RKO (cell line): ENCODE results near the gene NET1.

ENCODE experiments used
- DNase-seq: peaks from one replicate; pipeline ENCODE4 v3.0.0-alpha.2; 2016; ENCODE audit warnings: low spot score

NET1 gene

DNA sequence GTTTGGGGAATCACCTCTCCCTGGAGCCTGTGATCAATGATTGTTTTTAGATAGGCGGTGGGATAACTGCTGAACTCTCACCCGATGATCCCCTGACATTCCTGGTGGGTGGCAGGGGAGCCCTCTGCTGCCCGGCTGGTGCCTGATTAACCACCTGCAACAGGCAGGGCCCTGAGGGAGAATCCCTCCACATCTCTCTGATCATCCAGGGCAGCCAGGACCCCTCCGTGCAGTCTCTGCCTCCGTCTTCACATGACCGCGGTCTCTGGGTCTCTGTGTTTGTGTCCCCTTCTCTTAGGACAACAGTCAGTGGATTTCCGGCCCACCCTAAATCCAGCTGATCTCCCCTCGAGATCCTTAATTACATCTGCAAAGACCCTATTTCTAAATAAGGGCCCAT is 69.7 kb downstream of the NET1 start:
- no peak for DNase-seq

DNA sequence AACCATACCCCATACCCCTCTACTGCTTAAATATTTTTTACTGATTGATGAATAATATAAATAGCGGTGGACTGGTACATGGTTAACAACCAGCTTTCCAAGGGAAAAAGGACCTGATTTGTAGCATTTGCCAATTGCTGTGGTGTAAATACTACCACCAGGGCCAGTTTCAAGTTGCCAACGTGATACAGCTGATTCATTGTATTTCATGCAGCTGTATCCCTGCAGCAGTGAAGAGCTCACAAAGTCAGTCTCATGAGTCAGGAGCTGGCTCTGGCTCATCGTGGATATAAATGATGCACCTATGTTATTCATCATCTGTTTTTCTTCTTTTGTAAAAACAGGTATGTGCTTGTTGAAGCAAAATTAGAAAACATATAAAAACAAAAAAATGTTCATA is 71.8 kb downstream of the NET1 start:
- DNase-seq, result peak; percentile 75

DNA sequence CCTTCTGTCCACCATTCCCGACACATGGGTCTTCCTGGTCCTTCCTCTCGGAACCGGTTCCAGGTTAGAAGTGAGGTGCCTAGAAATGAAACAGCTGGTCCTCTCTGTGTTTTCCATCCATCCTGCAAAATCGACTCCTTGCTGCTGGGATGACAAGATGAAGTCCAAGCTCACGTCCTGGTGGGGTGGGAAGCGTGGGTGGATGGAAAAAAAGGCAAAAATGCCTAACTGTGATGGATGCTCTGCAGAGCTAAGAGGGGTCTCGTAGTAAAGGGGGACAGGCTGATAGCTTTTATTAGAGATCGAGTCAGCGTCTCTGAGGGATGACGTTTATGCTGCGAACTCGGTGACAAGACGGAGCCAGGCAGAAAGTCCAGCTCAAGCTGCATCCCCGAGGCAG is 72.9 kb downstream of the NET1 start:
- no peak for DNase-seq

DNA sequence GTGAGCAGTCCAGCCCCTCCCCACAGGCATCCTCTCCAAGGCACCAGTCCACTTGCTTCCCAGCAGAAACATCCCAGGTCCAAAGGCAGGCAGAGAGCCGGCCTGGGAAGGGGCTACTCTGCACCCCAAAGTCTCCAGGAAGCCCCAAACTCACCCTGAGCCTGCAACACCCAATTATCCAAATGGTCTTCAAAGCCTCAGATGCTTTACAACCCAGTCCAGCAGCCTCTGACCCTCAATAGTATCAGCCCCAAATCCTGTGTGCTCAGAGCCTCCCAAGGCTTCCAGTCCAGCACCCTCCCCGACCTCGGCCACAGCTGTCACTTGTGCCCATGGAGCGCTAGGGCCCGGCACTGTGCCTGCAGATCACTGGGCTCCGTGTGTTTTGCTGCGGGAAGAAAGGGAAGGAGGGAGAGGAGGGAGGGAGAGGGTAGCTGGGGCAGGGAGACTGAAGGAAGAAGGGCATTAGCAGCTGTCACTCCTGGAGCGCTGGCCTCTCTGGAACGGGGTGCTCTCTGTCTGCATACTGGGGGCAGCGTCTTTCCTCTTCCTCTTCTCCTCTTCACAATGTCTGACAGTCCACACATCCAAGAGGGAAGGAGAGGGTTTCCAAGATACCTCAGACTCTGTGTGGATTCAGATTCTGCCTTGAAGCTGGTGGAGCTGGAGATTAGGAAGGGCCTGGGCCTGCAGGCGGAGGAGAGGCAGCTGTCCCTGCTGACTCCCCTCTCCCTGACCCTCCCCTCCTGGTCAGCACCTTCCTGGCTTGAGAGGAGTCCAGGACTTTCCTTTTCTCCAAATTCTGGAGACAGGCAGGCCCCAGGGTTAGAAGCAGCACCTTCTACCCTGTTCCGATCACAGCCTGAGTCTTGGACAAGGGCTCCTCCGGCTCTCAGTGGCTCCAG is 73.8 kb downstream of the NET1 start:
- DNase-seq, result no peak

DNA sequence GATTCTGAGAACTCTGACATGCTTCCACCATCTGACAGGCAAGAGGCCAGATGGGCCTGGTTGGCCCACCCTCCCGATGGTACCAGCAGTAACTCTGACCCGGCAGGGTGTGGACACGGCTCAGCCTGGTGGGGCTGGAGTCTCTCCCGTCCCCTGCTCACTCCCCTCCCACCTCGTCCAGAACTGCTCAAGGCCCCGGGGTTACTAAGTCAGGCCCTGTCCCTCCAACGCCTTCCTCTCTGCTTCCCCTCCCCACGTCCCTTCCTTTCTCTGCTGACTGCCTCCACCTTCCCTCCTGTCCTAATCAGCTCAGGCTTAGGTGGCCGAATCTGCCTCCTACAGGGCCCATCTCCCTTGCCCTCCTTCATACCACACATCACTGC is 74.5 kb downstream of the NET1 start:
- no peak for DNase-seq

DNA sequence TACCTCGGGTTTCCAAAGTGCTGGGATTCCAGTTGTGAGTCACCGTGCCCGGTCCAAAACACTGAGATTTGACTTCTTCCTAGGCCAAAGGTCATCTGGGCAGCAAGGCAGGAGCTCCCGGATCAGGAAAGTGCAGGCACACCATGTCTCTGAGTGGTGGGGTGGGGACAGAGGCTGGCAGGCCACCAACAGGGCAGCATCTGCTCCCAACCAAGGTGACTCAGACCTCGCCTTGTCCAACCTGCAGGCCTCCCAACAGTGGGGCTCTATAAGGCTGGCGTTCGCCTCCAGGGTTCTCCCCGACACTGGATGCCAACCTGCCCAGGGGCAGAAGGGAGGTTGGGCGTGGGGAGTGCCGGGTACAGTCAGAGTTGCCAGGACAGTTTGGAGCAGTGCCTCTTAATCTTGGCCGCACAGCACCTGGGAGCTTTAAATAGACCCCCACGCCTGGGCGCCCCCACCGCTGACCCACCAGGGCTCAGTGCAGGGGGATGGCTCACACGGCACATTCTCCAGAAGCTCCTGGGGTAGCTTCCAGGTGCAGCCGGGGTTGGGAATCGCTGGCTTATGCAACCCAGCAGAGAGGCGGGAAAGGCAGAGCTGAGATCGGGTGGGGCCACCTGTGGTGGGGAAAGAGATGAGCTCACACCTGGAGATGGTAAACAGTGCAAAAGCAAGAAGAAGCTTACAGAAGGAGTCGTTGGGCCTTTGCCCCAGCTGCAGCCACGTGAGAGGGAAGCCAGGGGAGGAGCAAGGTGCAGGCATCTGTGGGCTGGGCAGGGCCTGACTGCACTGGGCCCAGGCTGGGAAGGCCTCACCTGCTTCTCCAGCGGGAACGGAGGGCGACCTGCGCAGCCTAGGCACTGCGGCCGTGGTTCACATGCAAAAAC is 76.2 kb downstream of the NET1 start:
- no peak for DNase-seq

DNA sequence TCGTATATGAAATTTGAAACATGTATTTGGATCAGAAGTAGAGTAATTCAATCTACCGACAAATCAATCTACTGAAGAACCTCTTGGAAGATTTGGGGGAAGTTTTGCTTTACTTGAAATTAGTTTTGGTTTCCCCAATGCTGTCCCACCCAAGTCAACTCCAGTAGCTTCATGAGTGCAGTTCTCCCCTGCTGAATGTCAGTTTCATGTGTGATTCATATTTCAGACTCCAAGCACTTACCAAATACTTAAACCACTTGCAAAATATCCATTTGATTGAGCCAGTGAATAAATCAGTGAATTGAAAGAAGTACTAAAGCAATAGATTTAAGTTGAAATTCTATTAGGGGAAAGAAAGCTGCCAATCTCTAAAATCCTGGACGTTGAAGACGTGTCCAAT is 77.7 kb downstream of the NET1 start:
- DNase-seq, result no peak

DNA sequence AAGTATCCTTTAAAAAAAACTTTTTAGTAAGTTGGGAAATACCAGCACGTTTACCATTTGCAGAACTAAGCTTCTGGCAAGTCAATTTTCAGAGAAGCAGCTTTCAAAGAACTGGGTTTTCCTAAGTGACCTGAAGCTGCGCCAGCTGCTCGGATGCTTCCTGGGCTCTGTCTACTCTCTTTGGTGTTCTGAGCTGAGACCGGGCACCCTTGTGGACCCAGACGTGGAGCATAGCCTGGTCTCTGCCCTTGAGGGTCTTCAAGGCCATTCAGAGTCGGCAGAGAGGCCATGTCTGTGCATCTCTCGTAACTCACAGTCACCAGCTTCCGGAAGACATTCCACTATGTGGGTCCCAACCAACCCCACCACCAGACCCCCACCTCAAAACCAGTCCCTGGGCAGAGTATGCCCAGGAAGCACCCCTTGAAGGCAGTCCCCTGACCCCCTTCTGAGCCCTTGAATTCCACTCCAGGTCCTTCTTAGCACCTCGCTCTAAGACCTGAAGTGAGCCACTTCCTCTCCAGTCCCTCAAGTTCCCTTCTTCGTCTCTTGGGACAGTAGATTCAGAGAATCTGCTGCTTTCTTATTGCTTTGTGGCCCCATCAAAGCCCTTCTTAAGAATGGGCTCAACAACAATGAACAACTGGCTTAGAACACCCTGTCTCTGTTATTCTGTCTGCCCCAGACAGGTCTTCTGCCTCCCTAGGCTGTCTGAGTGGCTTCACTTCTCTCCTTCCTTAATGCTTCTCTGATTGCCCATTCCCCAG is 78.5 kb downstream of the NET1 start:
- DNase-seq, result no peak

DNA sequence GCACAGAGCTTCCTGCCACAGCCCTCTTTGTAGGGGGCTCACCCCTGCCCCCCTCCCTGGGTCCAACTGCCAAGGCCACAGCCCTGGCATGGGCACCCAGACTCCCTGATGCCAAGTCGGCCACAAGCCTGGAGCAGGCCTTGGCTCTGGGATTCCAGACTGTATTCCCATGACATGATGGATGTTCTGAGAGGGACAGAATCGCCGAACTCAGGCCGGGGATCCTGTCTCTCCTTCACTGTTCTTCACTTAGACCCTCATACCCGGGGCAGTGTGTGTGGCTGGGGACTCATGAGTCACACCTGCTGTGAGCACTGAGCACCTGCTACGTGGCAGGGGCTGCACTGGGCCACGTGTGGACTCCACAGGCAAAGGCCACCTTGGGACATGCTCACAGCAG is 79.1 kb downstream of the NET1 start:
- DNase-seq, result no peak

DNA sequence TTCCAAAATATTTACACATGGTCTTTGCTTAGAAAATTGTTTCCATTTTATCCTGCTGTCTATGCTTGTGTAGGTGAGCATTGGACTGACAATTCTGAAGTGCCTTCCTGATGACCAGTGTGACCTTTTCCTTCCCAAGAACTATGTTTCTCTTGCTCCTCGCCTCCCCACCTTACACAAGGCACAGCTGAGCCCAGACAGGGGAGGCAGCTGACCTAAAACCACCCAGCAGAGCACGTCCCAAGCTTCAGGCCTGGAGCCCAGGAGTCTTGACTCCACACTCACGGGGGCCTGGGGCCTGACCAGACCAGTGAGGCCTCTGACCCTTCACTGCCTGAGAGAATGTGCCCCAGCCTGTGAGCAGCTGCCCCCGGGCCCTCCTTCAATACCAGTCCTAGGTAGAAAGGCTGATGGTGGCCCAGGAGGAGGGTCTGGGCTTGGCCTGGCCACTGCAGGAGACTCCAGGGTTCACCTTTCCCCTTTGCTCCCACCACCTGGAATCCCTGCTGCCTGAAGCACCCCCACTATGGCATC is 80.0 kb downstream of the NET1 start:
- no peak for DNase-seq

DNA sequence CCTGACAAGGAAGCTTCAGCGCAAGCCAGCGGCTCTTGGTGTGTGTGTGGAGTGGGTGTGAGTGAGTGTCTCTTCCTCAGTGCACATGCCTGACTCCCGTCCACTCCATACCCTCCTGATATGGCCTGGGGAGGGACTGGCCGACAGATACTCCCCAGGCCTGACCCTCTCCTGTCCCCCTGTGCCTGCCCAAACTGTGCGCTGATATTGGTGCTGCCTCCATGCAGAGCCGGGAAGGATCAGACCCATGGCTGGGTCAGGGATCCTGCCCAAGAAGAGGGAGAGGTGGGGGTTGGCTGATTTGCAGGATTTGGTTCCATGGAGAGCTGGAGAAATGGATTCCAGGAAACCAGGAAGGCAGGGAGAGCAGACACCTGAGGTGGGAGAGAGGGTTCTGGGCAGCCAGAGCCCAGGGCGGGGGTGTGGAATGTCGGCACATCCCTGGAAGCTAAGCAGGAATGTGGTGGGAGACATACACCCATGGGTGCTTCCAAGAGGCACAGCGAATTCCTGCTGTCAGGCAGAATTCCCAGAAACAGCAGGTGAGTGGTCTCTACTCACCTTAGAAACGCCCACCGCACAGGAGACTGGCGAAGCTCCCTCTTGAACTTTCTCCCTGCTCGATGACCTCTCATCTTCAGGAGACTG is 80.7 kb downstream of the NET1 start:
- no peak for DNase-seq

DNA sequence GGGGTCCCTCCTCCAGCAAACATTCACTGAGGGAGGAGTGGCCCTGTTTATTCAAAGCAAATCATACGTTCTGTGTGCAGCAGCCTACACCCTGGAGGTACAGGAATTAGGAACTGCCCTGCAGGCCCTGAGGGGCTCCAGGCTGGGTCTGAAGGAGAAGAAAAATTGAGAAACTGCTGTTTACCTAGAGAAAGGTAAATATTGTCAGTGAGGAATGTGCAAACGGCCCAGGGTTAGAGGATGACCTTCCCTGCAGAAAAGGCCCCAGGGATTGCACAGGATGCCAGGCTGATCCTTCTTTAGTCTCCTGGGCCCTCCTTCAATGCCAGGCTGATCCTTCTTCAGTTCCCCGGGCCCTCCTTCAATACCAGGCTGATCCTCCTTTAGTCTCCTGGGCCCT is 81.3 kb downstream of the NET1 start:
- no peak for DNase-seq

DNA sequence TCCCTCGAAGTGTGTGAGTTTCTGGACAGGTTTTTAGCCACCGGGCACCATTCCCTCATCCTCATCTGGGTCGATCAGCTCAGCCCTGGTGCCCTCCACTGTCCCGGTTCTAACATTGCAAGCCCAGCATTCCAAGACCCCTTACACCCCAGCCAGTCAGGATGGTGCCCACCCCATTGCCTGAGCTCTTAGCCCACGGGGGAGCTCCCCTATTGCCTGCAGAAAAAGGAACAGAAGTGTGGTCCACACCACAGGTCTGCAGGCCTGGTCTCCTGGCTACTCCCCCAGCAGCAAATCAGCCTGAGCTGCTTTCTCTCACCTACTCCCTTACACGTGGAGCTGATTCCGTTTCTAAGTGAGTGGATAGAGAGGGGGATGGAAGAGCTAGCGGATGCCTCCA is 82.3 kb downstream of the NET1 start:
- no peak for DNase-seq

DNA sequence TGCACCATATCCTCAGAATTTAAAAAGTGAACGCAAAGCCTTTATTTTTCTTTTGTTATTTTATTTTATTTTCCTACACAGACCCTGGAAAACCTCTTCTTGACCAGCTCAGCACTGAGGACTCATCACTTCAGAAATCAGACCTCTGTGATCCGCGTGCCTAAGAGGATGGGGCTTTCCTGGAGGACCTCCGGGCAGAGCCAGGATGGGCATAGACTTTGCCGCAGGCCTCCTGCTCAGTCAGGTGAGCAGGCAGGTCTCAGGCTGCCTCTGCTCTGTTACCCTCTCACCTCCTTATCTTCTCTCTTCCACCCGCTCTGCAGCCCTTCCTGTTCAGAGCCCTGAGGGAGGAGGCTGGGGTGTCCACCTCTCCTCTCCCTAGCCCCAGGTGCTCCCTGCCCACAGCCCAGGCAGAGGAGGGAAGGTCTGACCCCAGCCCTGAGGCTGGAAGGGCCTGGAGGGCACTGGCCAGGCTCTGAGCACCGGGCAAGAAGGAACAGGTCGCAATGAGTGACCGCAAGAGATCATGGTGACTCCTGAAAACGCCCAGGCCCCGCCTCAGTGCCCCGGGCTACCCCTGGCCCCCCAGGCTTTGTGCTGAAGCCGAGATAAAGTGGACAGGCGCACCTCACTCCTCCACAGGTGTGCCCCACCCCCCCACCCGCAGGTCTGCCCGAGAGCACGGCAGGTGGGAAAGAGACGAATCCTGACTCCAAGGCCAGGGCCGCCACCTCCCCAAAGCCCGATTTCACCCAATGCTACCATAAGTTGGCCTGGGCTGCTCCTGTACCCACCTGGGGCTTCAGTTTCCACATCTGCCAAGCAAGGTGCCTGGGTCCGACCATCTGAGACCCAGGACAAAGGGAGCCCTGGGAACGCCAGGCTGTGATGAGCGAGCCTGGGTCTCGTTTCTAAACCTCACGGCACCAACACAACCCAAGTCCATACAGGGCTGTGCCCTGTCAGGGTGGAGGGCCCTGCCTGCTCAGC is 84.2 kb downstream of the NET1 start:
- DNase-seq, result no peak

DNA sequence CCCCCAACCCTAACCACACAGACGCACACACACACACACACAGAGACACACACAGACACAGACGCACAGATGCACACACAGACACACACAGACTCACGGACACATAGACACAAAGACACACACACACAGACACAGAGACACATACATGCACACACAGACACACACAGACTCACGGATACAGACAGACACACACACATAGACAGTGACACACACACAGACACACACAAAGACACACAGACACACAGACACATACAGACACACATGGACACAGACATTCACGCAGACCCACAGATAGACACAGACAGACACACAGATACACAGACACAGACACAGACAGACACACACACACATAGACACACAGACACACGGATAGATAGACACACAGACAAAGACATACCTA is 84.9 kb downstream of the NET1 start:
- DNase-seq, result no peak

DNA sequence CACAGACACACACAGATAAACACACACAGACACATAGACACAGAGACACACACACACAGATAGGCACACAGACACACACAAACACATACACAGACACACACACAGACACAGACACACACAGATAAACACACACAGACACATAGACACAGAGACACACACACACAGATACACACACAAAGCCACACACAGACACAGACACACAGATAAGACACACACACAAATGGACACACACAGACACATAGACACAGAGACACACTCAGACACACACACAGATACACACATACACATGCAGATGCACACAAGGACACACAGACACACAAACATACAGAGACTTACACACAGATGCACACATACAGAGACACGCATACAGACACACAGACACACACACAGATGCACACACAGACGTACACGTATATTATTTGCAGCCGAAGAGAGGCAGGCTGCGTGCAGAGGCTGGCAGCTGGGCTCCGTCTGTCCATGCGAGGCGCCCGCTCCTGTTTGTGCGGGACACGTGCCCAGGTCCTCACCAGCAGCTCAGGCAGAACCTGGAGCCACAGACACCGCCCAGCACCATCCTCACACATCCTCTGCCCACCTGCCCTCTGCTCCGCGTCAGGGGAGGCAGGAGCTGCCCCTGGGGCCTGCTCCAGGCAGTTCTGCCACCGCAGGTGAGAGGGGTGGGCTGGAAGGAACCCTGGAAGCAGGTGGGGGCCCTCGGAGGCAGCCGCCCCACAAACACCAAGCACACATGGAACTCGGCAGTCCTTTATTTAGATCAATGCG is 85.8 kb downstream of the NET1 start:
- no peak for DNase-seq

DNA sequence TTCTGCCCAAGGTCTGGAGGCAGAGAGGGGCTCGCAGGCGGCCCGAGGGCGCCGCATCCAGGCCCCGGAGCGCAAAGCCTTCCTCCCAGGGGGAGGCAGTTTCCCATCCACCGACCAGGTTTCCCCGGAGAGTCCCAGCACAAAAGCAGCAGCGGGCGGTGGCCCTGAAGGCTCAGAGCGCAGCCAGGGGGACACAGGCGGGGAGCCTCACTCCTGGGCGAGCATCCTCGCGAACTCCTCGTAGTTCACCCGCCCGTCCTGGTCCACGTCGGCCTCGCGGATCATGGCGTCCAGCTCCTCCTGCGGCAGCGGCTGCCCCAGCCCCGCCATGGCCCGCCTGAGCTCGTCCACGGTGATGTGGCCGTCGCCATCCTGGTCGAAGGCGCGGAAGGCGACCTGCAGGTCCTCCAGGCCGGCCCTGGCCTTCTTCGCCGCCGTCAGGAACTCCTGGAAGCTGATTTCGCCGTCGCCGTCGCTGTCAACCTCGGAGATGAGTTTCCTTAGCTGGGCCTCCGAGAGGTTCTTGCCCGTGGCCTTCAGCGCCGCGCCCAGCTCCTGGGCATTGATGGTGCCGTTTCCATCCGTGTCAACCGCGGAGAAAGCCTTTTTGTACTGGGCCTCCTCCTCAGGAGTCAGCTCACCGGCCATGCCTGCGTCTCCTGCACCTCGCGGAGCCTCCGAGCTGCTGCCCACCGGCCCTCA is 86.6 kb downstream of the NET1 start:
- no peak for DNase-seq

DNA sequence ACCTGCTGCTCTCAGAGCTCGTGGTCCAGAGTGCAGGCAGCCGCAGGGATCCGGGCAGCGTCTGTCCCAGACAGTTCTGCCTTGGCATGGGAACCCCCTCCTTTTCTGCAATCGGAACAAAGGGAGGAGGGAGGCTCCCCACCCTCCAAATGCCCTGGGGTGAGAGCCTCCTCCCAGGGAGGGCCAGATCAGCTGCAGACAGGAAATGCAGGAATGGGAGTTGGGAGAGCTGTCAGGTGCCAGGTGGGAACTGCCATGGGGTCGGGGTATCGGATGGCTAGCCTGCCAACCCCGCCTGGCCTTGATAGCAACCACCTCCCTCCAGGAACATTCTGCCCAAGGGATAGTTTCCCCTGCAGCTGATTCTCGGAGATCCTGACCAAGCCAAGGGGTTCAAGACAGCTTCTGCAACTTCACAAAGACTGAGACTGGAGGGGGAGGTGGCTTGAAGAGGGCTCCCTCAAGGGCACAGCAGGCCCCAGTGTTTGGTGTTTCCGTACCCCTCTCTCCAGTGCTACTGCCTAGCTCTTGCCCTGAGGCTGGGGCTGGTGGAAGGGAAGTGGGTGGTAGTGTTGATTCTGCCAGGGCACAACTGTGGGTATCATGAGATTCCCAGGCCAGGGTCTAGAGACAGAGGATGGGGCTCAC is 87.3 kb downstream of the NET1 start, which contains the start of gene CALML5:
CALML5 (minus strand) TSS at position 78 of the 648 bp plus-strand sequence. CDS start 132 bp downstream, outside the sequence.
- DNase-seq, result no peak
